Right atrium auricular region (tissue), 2 donors: ENCODE data around the gene SNAPC4. TPM values are rescaled to one million over a fixed set of nuclear protein-coding genes. Genes with fewer than 3 reads are reported as not detected.

Source experiments
- DNase-seq: peaks from one replicate; pipeline ENCODE4 v3.0.0-alpha.2; 2019; ENCODE audit warnings: low spot score
- H3K27ac ChIP-seq, 2 donors: fragments of 200-600 bp; sonication (generic); 1 replicate in 1 of 2; 2 replicates in 1 of 2; pipeline ENCODE4 v1.5.1; 2016 to 2019
- H3K27me3 ChIP-seq, 2 donors: fragments of 200-600 bp; sonication (generic); one replicate each; pipeline versions ENCODE4 v1.5.1 to v1.6.0; 2017 to 2019
- H3K36me3 ChIP-seq: fragments of 200-600 bp; sonication (generic); one replicate; pipeline ENCODE4 v1.5.1; 2016
- H3K4me1 ChIP-seq, 2 donors: fragments of 200-600 bp; sonication (generic); one replicate each; pipeline versions ENCODE4 v1.5.1 to v1.6.0; 2017 to 2019
- H3K4me3 ChIP-seq, 2 donors: fragments of 200-600 bp; sonication (generic); 1 replicate in 1 of 2; 2 replicates in 1 of 2; pipeline ENCODE4 v1.5.1; 2017 to 2019; ENCODE audit warnings: mild to moderate bottlenecking in 1 of 2, moderate library complexity in 1 of 2
- H3K9me3 ChIP-seq, 2 donors: fragments of 200-600 bp; sonication (generic); one replicate each; pipeline ENCODE4 v1.5.1; 2019
- CTCF ChIP-seq, 2 donors: fragments of 200-600 bp; sonication (generic); IDR thresholded peaks; one replicate each; pipeline ENCODE4 v1.5.1; 2019; ENCODE audit warnings: antibody characterized with exemption in 2 of 2
- total RNA-seq, 2 donors: library from RNA; depleted of rRNA; stranded (reverse); fragments of >200 nt; gene quantifications; one replicate each; pipeline ENCODE4 v1.1.0, GENCODE V29; 2016

SNAPC4 gene
- total RNA-seq, 2 donors from 2014 or later, result 2.5 to 4.4 TPM

GRCh38 chr9:136439481-136440408 is 39.8 kb upstream of the SNAPC4 start, which contains the start of gene INPP5E:
Gene INPP5E, minus strand, starts transcription at chr9:136439845. Its CDS starts 426 bp downstream, at chr9:136439419.
- H3K9me3 ChIP-seq, result no peaks in the 10 kb centered on the region
- peaks cover 41% of the 10 kb centered on the region for H3K36me3 ChIP-seq
- H3K4me3 ChIP-seq, result peak within 1 kb of the TSS; percentile 96 to 98
- H3K27ac ChIP-seq, result peak within 1 kb of the TSS; percentile 82 to 83
- no peak for DNase-seq
- peak; percentile 73 to 95 for TF ChIP-seq CTCF (IDR thresholded peaks at IDR 0.05)
- H3K4me1 ChIP-seq, result peaks cover 0 to 37% of the 10 kb centered on the region in 2 donors
- H3K27me3 ChIP-seq, result no peaks in the 10 kb centered on the region

- Histone ChIP-seq H3K27ac (peak overlapping the region; percentile 82 to 83), H3K4me3 (peak overlapping the region; percentile 96 to 98), H3K27me3 (no peaks in the 10 kb centered on the region), H3K9me3 (no peaks in the 10 kb centered on the region), H3K4me1 (peaks cover 0 to 37% of the 10 kb centered on the region in 2 donors), H3K36me3 (peaks cover 32% of the 10 kb centered on the region)
- DNase-seq, result no peak
- TF ChIP-seq CTCF (IDR thresholded peaks at IDR 0.05), result no peak
These were observed 38.8 kb upstream of the SNAPC4 start for GRCh38 chr9:136438548-136439480.

- TF ChIP-seq CTCF (IDR thresholded peaks at IDR 0.05), result no peak
- H3K27ac ChIP-seq, result peak overlapping the region in 1 of 2 donors; percentile 41
- DNase-seq, result no peak
- no peaks in the 10 kb centered on the region for H3K9me3 ChIP-seq
- no peaks in the 10 kb centered on the region for H3K27me3 ChIP-seq
- H3K4me3 ChIP-seq, result peak overlapping the region; percentile 96 to 98
- H3K36me3 ChIP-seq, result peaks cover 24% of the 10 kb centered on the region
- peaks cover 0 to 37% of the 10 kb centered on the region in 2 donors for H3K4me1 ChIP-seq
These were observed 38.0 kb upstream of the SNAPC4 start for GRCh38 chr9:136437839-136438547.

GRCh38 chr9:136437430-136437829 is 37.5 kb upstream of the SNAPC4 start:
- Histone ChIP-seq H3K4me3 (peak overlapping the region; percentile 96 to 98), H3K36me3 (peaks cover 23% of the 10 kb centered on the region), H3K4me1 (peaks cover 0 to 37% of the 10 kb centered on the region in 2 donors), H3K27ac (peak overlapping the region in 1 of 2 donors; percentile 41), H3K9me3 (no peaks in the 10 kb centered on the region), H3K27me3 (no peaks in the 10 kb centered on the region)
- DNase-seq, result no peak
- TF ChIP-seq CTCF (IDR thresholded peaks at IDR 0.05), result no peak

GRCh38 chr9:136436055-136436634 is 36.2 kb upstream of the SNAPC4 start:
- no peak for TF ChIP-seq CTCF (IDR thresholded peaks at IDR 0.05)
- Histone ChIP-seq H3K27me3 (no peaks in the 10 kb centered on the region), H3K4me3 (no peak overlapping the region), H3K4me1 (peaks cover 0 to 37% of the 10 kb centered on the region in 2 donors), H3K27ac (no peak overlapping the region), H3K36me3 (peaks cover 11% of the 10 kb centered on the region), H3K9me3 (no peaks in the 10 kb centered on the region)
- no peak for DNase-seq
